ENCODE results near the gene TRIAP1.

DNA sequence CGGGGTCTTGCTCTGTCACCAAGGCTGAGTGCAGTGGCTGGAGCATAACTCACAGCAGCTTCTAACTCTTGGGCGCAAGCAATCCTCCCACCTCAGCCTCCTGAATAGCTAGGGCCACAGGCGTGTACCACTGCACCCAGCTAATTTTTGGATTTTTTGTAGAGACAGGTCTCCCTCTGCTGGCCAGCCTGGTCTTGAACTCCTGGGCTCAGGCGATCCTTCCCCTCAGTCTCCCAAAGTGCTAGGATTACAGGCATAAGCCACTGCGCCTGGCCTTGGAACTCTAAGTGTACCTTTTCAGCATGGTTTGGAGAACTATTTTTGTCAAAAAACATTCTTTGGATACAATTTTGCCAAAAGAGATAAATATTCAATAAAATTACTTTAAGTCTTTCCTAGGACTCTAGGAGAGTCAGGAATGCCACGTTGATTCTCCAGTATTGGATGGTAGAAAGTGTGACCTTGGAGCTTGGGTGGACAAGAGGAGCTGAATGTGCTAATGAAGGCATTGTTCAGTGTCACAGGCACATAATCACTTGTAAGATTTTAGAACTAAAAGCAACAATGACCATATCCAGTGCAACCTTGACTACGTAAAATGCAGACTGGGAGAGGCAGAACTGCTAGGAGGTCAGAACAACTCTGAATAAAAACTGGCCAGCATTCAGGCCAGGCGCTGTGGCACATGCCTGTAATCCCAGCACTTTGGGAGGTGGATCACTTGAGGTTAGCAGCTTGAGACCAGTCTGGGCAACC lies 20.6 kb upstream of the TRIAP1 start:
- TF ChIP-seq, protein P1, sequence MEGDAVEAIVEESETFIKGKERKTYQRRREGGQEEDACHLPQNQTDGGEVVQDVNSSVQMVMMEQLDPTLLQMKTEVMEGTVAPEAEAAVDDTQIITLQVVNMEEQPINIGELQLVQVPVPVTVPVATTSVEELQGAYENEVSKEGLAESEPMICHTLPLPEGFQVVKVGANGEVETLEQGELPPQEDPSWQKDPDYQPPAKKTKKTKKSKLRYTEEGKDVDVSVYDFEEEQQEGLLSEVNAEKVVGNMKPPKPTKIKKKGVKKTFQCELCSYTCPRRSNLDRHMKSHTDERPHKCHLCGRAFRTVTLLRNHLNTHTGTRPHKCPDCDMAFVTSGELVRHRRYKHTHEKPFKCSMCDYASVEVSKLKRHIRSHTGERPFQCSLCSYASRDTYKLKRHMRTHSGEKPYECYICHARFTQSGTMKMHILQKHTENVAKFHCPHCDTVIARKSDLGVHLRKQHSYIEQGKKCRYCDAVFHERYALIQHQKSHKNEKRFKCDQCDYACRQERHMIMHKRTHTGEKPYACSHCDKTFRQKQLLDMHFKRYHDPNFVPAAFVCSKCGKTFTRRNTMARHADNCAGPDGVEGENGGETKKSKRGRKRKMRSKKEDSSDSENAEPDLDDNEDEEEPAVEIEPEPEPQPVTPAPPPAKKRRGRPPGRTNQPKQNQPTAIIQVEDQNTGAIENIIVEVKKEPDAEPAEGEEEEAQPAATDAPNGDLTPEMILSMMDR (IDR thresholded peaks at IDR 0.05): peak; percentile 85
- TF ChIP-seq POLR2AphosphoS5 (IDR thresholded peaks at IDR 0.05; ENCODE audit: low read depth, low read length): no peak
- no peak for TF ChIP-seq SIN3A (IDR thresholded peaks at IDR 0.05; ENCODE audit: borderline replicate concordance, insufficient read depth, low read depth, low read length)

Data from Panc1 (cell line).